NK-92 treated with Interleukin-12 subunit alpha and Interleukin-12 subunit beta, amount 100 ng/mL, for 24 hours (cell line): Measurements from ENCODE around the gene MCCC2.
A peak's percentile ranks its signal among the peaks of the same experiment; 100 is the strongest.
"Not testable (repeated sequence)": the region's sequence is repeated elsewhere in the genome, so short reads cannot be mapped to it uniquely, and the experiment has no call there.

Experiments used
- DNase-seq: peaks from one replicate; lab custom pipeline; 2025; lab: John Stamatoyannopoulos, UW

Gene MCCC2

GRCh38 chr5:71586941-71587765, at the start of gene MCCC2:
MCCC2 (plus strand) TSS chr5:71587340; CDS start chr5:71587426, 86 bp downstream.
- peak; percentile 96 for DNase-seq

GRCh38 chr5:71537687-71538086, 49.5 kb upstream of the MCCC2 start:
- DNase-seq, result no peak

GRCh38 chr5:71550885-71551284, 36.3 kb upstream of the MCCC2 start:
- DNase-seq, result not testable (repeated sequence)

DNA sequence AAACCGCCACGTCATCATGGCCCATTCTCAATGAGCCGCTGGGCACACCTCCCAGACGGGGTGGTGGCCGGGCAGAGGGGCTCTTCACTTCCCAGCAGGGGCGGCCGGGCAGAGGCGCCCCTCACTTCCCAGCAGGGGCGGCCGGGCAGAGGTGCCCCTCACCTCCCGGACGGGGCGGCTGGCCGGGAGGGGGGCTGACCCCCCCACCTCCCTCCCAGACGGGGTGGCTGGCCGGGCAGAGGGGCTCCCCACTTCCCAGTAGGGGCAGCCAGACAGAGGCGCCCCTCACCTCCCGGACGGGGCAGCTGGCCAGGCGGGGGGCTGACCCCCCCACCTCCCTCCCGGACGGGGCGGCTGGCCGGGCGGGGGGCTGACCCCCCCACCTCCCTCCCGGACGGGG, 35.6 kb upstream of the MCCC2 start:
- not testable (repeated sequence) for DNase-seq

DNA sequence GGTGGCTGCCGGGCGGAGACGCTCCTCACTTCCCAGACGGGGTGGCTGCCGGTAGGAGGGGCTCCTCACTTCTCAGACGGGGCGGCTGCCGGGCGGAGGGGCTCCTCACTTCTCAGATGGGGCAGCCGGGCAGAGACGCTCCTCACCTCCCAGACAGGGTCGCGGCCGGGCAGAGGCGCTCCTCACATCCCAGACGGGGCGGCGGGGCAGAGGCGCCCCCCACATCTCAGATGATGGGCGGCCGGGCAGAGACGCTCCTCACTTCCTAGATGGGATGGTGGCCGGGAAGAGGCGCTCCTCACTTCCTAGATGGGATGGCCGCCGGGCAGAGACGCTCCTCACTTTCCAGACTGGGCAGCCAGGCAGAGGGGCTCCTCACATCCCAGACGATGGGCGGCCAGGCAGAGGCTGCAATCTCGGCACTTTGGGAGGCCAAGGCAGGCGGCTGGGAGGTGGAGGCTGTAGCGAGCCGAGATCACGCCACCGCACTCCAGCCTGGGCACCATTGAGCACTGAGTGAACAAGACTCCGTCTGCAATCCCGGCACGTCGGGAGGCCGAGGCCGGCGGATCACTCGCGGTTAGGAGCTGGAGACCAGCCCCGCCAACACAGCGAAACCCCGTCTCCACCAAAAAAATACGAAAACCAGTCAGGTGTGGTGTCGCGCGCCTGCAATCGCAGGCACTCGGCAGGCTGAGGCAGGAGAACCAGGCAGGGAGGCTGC, 35.0 kb upstream of the MCCC2 start:
- DNase-seq, result not testable (repeated sequence)

DNA sequence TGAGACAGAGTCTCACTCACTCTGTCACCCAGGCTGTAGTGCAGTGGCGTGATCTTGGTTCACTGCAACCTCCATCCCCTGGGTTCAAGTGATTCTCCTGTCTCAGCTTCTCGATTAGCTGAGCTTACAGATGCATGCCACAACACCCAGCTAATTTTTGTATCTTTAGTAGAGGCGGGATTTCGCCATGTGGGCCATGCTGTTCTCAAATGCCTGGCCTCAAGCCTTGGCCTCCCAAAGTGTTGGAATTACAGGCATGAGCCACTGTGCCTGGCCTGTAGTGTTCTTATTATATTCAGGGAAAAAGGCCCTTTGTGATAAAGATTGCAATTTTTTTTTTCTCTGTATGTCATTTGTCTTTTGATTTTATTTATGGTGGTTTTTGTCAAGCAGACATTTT, 24.0 kb upstream of the MCCC2 start:
- DNase-seq, result no peak

DNA sequence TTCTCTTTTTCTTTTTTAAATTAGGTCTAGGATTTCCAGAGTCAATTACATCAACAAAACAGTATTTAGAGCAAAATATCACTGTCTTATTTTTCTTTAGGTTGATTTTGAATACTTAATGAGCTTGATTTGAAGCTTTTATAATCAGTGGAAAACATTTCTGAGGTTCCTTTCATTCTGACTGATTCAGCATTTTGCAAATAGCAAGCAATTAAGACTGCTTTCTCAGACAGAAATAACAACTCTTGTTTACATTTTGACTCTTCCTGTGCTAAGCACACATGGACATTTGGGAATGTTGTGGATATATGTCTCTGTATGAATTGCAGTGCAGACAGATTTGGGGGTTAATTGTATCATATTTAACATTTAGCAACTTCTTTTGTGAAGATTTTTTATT, 22.2 kb upstream of the MCCC2 start:
- no peak for DNase-seq

DNA sequence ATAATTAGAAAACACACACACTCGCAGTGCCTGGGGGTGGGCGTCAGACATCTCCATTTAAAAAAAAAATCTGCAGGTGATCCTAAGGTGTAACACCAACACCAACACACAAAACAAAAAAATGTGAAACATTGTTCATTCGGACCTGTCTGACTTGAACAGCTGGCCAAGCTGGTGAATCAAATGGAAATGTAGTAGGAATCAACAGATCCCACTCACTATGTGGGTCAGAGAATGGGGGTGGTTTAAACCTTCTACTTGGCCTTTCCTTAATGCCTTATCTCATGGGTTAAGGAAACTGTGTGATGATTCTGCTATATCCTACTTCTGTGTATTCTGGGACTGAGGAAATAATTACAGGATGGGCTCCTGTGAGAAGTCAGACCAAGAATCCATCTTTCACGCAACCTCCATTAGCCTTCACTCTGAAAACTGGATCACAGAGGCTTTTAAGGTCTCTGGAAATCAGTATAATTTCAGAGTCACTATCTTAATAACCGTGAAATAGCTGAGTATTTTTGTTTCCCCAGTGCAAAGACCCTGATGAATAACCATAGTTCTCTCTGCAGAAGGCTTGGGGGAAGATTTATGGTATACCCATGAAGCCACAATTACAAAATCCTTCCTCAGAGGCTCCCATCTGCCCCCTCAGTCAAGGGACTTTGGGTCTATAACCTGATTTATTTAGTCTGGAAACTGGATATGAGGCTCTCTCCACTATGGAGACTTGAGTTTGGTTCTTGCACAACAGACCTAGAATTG, 17.2 kb upstream of the MCCC2 start:
- no peak for DNase-seq

- not testable (repeated sequence) for DNase-seq
These were observed 15.3 kb upstream of the MCCC2 start for GRCh38 chr5:71571811-71572210.

- DNase-seq, result no peak
These were observed 13.5 kb upstream of the MCCC2 start for GRCh38 chr5:71573591-71573990.

- DNase-seq, result not testable (repeated sequence)
These were observed 11.6 kb upstream of the MCCC2 start for GRCh38 chr5:71575588-71575987.

- no peak for DNase-seq
These were observed 10.9 kb upstream of the MCCC2 start for GRCh38 chr5:71576241-71576640.

DNA sequence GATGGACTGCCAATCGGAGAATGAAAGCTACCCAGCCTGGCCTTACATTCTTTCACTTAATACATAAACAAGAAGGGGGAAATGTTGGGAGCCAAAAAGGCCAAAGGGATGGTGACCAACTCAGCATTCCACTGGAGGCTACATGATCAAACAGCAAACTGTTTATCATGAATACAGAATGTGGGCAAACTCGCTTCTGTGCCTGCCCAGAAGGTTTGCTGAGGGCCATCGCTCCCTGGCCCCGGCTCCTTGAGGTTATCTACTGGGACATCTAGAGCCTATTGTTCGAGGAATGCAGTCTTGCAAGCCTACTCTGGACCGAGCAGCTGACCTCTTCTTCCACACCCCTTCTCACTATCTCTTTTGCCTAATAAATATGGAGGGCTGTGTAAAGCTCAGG, 9.3 kb upstream of the MCCC2 start:
- DNase-seq, result not testable (repeated sequence)

- DNase-seq, result no peak
These were observed 4.1 kb upstream of the MCCC2 start for GRCh38 chr5:71582945-71583584.

DNA sequence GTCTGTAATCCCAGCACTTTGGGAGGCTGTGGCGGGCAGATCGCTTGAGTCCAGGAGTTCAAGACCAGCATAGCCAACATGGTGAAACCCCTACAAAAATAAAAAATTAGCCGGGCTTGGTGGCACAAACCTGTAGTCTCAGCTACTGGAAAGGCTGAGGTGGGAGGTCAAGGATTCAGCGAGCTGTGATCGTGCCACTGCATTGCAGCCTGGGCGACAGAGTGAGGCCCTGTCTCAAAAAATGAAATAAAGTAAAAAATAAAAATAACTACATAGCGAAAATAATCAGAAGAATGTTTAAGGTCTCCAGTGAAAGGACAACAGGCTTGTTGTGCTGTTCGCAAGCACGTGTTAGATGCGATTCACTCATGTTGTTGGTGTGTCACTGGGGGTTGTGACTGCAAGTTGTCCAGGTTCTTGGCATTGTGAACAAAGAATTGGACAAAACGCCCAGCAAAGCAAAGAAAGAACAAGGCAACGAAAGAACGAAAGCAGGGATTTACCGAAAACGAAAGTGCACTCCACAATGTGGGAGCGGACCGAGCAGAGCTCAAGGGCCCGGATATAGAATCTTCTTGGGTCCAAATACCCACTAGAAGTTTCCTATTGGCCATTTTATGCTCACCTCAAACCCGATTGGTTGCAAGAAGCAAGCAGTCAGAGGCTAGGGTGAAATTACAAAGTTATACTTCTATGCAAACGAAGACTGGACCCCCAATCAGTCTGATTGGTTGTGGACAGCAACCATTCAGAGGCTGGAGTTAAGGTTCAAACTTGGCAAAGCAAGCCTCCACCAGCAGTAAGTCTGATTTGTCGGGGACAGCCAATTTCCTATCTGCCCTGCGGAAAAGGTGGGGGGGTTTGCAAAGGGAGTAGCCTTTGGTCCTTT, 844 bp upstream of the MCCC2 start:
- DNase-seq, result no peak

GRCh38 chr5:71587766-71588532, 809 bp downstream of the MCCC2 start:
- DNase-seq, result no peak

DNA sequence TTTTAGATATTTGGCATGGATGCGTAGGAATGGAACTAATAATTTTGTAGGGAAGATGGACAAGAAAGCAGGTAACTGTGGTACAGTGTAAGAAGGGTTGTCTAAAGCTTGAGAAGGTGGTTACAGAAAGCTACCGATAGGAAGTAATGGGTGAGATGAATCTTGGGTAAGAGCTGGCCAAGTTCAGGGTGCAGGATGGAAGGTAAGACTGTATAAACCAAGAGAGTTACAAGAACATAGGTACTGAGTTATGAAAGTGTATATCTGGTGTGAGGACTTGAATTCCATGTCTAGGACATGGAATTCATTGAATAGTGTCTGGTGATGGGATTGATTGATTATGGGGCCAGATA, 1.4 kb downstream of the MCCC2 start:
- no peak for DNase-seq

DNA sequence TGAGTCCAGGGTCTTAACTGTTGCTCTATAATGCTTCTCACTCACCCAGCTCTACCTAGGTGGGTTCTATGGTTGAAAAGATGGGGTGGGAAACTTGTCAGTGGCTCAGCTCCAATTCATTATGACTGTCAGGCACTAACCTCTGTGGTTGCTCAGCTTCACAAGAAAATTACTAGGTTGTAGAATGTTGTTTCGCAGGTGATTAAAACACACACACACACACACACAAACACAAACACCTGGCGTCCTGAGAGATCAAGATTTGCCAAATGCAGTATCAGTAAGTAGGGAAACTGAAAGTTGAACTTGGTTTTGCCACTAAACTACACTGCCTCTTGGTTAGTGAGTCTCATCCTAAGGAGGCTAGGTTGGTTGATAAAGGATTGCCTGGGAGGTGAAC, 2.8 kb downstream of the MCCC2 start:
- DNase-seq, result no peak

- DNase-seq, result no peak
These were observed 4.0 kb downstream of the MCCC2 start for GRCh38 chr5:71591100-71591499.

DNA sequence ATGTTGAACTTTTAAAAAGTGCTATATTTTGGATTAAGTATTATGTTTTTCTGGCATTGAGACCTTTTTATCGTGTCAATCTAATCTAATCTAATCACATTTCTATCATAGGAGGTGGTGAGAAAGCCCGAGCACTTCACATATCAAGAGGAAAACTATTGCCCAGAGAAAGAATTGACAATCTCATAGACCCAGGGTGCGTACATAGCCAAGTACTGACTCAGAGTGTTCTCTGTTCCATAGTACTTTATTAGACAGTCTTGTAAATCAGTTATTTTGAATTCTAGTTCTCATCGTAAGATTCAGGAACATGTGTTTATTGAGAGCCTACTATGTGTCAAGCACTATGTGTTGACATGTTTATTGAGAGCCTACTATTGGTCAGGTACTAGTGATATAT, 9.0 kb downstream of the MCCC2 start:
- DNase-seq, result no peak
